Measurements from ENCODE around the gene FKBP2.

DNA sequence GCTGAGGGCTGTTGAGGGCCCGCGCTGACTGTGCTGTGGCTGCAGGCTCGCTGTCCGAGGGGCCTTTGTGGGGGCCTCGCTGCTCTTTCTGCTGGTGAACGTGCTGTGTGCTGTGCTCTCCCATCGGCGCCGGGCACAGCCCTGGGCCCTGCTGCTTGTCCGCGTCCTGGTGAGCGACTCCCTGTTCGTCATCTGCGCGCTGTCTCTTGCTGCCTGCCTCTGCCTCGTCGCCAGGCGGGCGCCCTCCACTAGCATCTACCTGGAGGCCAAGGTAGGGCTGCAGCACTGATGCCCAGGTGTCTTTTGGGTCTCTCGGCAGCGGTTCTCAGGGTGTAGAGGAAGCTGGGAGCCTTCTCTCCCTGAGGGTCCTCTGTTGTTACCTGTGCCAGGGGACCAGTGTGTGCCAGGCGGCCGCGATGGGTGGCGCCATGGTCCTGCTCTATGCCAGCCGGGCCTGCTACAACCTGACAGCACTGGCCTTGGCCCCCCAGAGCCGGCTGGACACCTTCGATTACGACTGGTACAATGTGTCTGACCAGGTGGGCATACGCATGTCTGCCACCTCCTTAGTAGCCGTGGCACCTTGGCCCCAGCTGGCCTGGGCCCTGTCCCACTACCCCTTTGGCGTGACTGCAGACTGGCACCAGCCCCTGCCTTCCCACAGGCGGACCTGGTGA, 46.9 kb downstream of the FKBP2 start:
- TF ChIP-seq, protein P1, sequence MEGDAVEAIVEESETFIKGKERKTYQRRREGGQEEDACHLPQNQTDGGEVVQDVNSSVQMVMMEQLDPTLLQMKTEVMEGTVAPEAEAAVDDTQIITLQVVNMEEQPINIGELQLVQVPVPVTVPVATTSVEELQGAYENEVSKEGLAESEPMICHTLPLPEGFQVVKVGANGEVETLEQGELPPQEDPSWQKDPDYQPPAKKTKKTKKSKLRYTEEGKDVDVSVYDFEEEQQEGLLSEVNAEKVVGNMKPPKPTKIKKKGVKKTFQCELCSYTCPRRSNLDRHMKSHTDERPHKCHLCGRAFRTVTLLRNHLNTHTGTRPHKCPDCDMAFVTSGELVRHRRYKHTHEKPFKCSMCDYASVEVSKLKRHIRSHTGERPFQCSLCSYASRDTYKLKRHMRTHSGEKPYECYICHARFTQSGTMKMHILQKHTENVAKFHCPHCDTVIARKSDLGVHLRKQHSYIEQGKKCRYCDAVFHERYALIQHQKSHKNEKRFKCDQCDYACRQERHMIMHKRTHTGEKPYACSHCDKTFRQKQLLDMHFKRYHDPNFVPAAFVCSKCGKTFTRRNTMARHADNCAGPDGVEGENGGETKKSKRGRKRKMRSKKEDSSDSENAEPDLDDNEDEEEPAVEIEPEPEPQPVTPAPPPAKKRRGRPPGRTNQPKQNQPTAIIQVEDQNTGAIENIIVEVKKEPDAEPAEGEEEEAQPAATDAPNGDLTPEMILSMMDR (conservative IDR thresholded peaks at IDR 0.05; ENCODE audit: low read depth, low read length): no peak
- TF ChIP-seq RCOR1 (IDR thresholded peaks at IDR 0.05; ENCODE audit: insufficient replicate concordance, low read length): no peak
- no peak for TF ChIP-seq RFX5 (IDR thresholded peaks at IDR 0.05; ENCODE audit: low read depth, low read length)
- TF ChIP-seq MXI1 (IDR thresholded peaks at IDR 0.05; ENCODE audit: borderline replicate concordance, low read depth, low read length): no peak
- no peak for TF ChIP-seq POLR2A (IDR thresholded peaks at IDR 0.05; ENCODE audit: low read depth, low read length)
- no peak for TF ChIP-seq MAFK (IDR thresholded peaks at IDR 0.05; ENCODE audit: low read depth, low read length)
- TF ChIP-seq CEBPB (IDR thresholded peaks at IDR 0.05; ENCODE audit: low read depth, low read length): no peak
- no peak for TF ChIP-seq MAZ (IDR thresholded peaks at IDR 0.05; ENCODE audit: borderline replicate concordance, low read depth, low read length)
